Activated CD8-positive, alpha-beta T cell treated with anti-CD3 and anti-CD28 coated beads for 36 hours (primary cell): ENCODE data around the gene FBXO31. TPM values are rescaled to one million over a fixed set of nuclear protein-coding genes. Genes with fewer than 3 reads are reported as not detected.
A peak's percentile ranks its signal among the peaks of the same experiment; 100 is the strongest.

ENCODE experiments used
- ATAC-seq: fragments of 200-7000 bp; cut with Tn5 transposase; one replicate; pipeline ENCODE4 v1.10.0; 2021; ENCODE audit warnings: mild to moderate bottlenecking, moderate library complexity
- CTCF ChIA-PET: fragments of 350-600 bp; sonication (Branson Sonifier 250); formaldehyde crosslinking; loops from one replicate; lab custom pipeline; 2021; ENCODE audit warnings: antibody characterized with exemption; lab: Charles Lee
- POLR2A ChIA-PET: fragments of 350-600 bp; sonication (Branson Sonifier 250); formaldehyde crosslinking; loops from one replicate; lab custom pipeline; 2021; ENCODE audit warnings: antibody characterized with exemption; lab: Charles Lee
- DNase-seq: peaks from one replicate; pipeline ENCODE4 v3.0.0-alpha.2; 2020
- H3K27ac Mint-ChIP-seq: one replicate; pipeline ENCODE4 v1.8.0; 2021; ENCODE audit warnings: mild to moderate bottlenecking, mixed read lengths
- H3K27me3 Mint-ChIP-seq: one replicate; pipeline ENCODE4 v1.8.0; 2021; ENCODE audit warnings: mixed read lengths
- H3K36me3 Mint-ChIP-seq: one replicate; pipeline ENCODE4 v1.8.0; 2021; ENCODE audit warnings: low read depth, mixed read lengths
- H3K4me1 Mint-ChIP-seq: one replicate; pipeline ENCODE4 v1.8.0; 2021; ENCODE audit warnings: low read depth, mixed read lengths
- H3K4me3 Mint-ChIP-seq: one replicate; pipeline ENCODE4 v1.8.0; 2021; ENCODE audit warnings: mild to moderate bottlenecking, moderate library complexity, mixed read lengths
- H3K9me3 Mint-ChIP-seq: one replicate; pipeline ENCODE4 v1.8.0; 2021; ENCODE audit warnings: mixed read lengths
- CTCF ChIP-seq: fragments of 200-600 bp; IDR thresholded peaks from one replicate; pipeline ENCODE4 v1.8.0; 2022; ENCODE audit warnings: antibody characterized with exemption, mild to moderate bottlenecking
- intact Hi-C: fragments of 100-400 bp; cut with micrococcal nuclease; formaldehyde crosslinking; loops from one replicate; pipeline ENCODE4 v1.10.0; 2022
- total RNA-seq, 2 experiments: library from RNA; stranded (reverse); gene quantifications; one replicate each; pipeline ENCODE4 v1.2.3, GENCODE V29; 2021

Gene FBXO31
- total RNA-seq, 2 experiments from 2014 or later: 32.0 to 32.7 TPM

GRCh38 chr16:87393680-87394055 is 10.1 kb upstream of the FBXO31 start:
- Mint-ChIP-seq H3K27me3 (no peaks in the 10 kb centered on the region), H3K27ac (peak overlapping the region; percentile 90), H3K9me3 (no peaks in the 10 kb centered on the region), H3K4me3 (peak overlapping the region; percentile 83), H3K4me1 (peaks cover 43% of the 10 kb centered on the region), H3K36me3 (peaks cover 18% of the 10 kb centered on the region)
- ChIA-PET POLR2A (interaction anchor here (1.3 to 3.5 kb wide), 4 partner anchors 9 to 77 kb away, joined by 4 to 34 read pairs (median 6); partner anchors contain the start of genes C16orf95 and FBXO31), CTCF (interaction anchor here (0.9 to 4.0 kb wide), 11 partner anchors 9 to 243 kb away, joined by 3 to 32 read pairs (median 9); partner anchors contain the start of genes C16orf95 and FBXO31)
- no peak for DNase-seq
- no peak for ATAC-seq
- TF ChIP-seq CTCF: no peak
- intact Hi-C loops: loop anchor here (5.0 kb wide), 1 partner anchor 76 kb away; the partner anchor contains the start of gene C16orf95

GRCh38 chr16:87392821-87393679 is 9.5 kb upstream of the FBXO31 start:
- CTCF ChIA-PET: interaction anchor here (1.1 to 4.0 kb wide), 6 partner anchors 9 to 243 kb away, joined by 3 to 32 read pairs (median 8); partner anchors contain the start of gene FBXO31
- peaks cover 18% of the 10 kb centered on the region for H3K36me3 Mint-ChIP-seq
- DNase-seq (peak; percentile 64), ATAC-seq (no peak)
- no peak for TF ChIP-seq CTCF
- peak overlapping the region; percentile 83 for H3K4me3 Mint-ChIP-seq
- intact Hi-C loops: loop anchor here (5.0 kb wide), 1 partner anchor 76 kb away; the partner anchor contains the start of gene C16orf95
- POLR2A ChIA-PET: interaction anchor here (0.9 to 3.5 kb wide), 6 partner anchors 9 to 76 kb away, joined by 3 to 34 read pairs (median 4); partner anchors contain the start of genes C16orf95 and FBXO31
- peaks cover 49% of the 10 kb centered on the region for H3K4me1 Mint-ChIP-seq
- H3K9me3 Mint-ChIP-seq: no peaks in the 10 kb centered on the region
- peak overlapping the region; percentile 90 for H3K27ac Mint-ChIP-seq
- H3K27me3 Mint-ChIP-seq: no peaks in the 10 kb centered on the region

GRCh38 chr16:87391950-87392820 is 8.6 kb upstream of the FBXO31 start, which contains the start of gene MAP1LC3B:
Gene MAP1LC3B, plus strand, starts transcription at chr16:87392336. Its CDS starts 92 bp downstream, at chr16:87392428.
- Mint-ChIP-seq H3K36me3 (peaks cover 18% of the 10 kb centered on the region), H3K9me3 (no peaks in the 10 kb centered on the region), H3K27ac (peak within 1 kb of the TSS; percentile 97), H3K27me3 (no peaks in the 10 kb centered on the region), H3K4me3 (peak within 1 kb of the TSS; percentile 83), H3K4me1 (peaks cover 55% of the 10 kb centered on the region)
- no peak for TF ChIP-seq CTCF
- intact Hi-C loops: loop anchor here (5.0 kb wide), 1 partner anchor 75 kb away; the partner anchor contains the start of gene C16orf95
- ATAC-seq (peak; percentile 71), DNase-seq (peak; percentile 94)
- POLR2A ChIA-PET: interaction anchor here (0.9 to 3.5 kb wide), 5 partner anchors 9 to 75 kb away, joined by 3 to 34 read pairs (median 5); partner anchors contain the start of genes C16orf95 and FBXO31
- CTCF ChIA-PET: interaction anchor here (1.1 to 4.0 kb wide), 3 partner anchors 9 to 244 kb away, joined by 3 to 32 read pairs (median 9); partner anchors contain the start of gene FBXO31

GRCh38 chr16:87391324-87391949 is 7.9 kb upstream of the FBXO31 start:
- DNase-seq: peak; percentile 48
- CTCF ChIA-PET: no interaction called here
- H3K9me3 Mint-ChIP-seq: no peaks in the 10 kb centered on the region
- H3K4me1 Mint-ChIP-seq: peaks cover 55% of the 10 kb centered on the region
- H3K27ac Mint-ChIP-seq: peak overlapping the region; percentile 97
- ATAC-seq: no peak
- H3K36me3 Mint-ChIP-seq: peaks cover 18% of the 10 kb centered on the region
- POLR2A ChIA-PET: interaction anchor here (0.6 kb wide), 1 partner anchor 508 kb away, joined by 3 read pairs; no protein-coding TSS in a partner anchor
- peak overlapping the region; percentile 79 for H3K4me3 Mint-ChIP-seq
- no peaks in the 10 kb centered on the region for H3K27me3 Mint-ChIP-seq
- intact Hi-C loops: loop anchor here (5.0 kb wide), 1 partner anchor 74 kb away; the partner anchor contains the start of gene C16orf95
- no peak for TF ChIP-seq CTCF
